GM21526 (cell line): ENCODE results near the gene CSMD2.

Experiments
- ATAC-seq: cut with Tn5 transposase; IDR thresholded peaks from one replicate; pipeline ENCODE4 v1.9.1; 2021; ENCODE audit warnings: moderate library complexity; ENCODE audit not compliant: unreplicated experiment, low FRiP score

CSMD2 gene

GRCh38 chr1:33790577-33790976, 374.5 kb downstream of the CSMD2 start:
- ATAC-seq = no peak

GRCh38 chr1:33784876-33785275, 380.2 kb downstream of the CSMD2 start:
- ATAC-seq = no peak

- ATAC-seq = no peak
These were observed 382.3 kb downstream of the CSMD2 start for GRCh38 chr1:33782776-33783175.

- ATAC-seq = no peak
These were observed 383.4 kb downstream of the CSMD2 start for GRCh38 chr1:33781652-33782051.

- ATAC-seq = no peak
These were observed 387.7 kb downstream of the CSMD2 start for GRCh38 chr1:33777337-33777736.

GRCh38 chr1:33768821-33769220, 396.2 kb downstream of the CSMD2 start:
- no peak for ATAC-seq

GRCh38 chr1:33768106-33768505, 396.9 kb downstream of the CSMD2 start:
- no peak for ATAC-seq

- no peak for ATAC-seq
These were observed 400.9 kb downstream of the CSMD2 start for GRCh38 chr1:33764149-33764548.

- no peak for ATAC-seq
These were observed 401.6 kb downstream of the CSMD2 start for GRCh38 chr1:33763406-33763805.

- no peak for ATAC-seq
These were observed 402.1 kb downstream of the CSMD2 start for GRCh38 chr1:33762962-33763361.

- ATAC-seq = no peak
These were observed 402.8 kb downstream of the CSMD2 start for GRCh38 chr1:33762109-33762830.

GRCh38 chr1:33758698-33759097, 406.3 kb downstream of the CSMD2 start:
- ATAC-seq = no peak

- ATAC-seq = no peak
These were observed 411.8 kb downstream of the CSMD2 start for GRCh38 chr1:33753087-33753856.

- no peak for ATAC-seq
These were observed 419.1 kb downstream of the CSMD2 start for GRCh38 chr1:33745942-33746341.

- no peak for ATAC-seq
These were observed 421.6 kb downstream of the CSMD2 start for GRCh38 chr1:33743221-33743998.

GRCh38 chr1:33742663-33743062, 422.4 kb downstream of the CSMD2 start:
- ATAC-seq = no peak

GRCh38 chr1:33741749-33742148, 423.3 kb downstream of the CSMD2 start:
- ATAC-seq = no peak

GRCh38 chr1:33740040-33740744, 424.8 kb downstream of the CSMD2 start:
- no peak for ATAC-seq

GRCh38 chr1:33738976-33739375, 426.1 kb downstream of the CSMD2 start:
- no peak for ATAC-seq

GRCh38 chr1:33738536-33738935, 426.5 kb downstream of the CSMD2 start:
- ATAC-seq = no peak

GRCh38 chr1:33736496-33736895, 428.5 kb downstream of the CSMD2 start:
- no peak for ATAC-seq
